ENCODE results near the gene PTPRJ. TPM values are rescaled to one million over a fixed set of nuclear protein-coding genes. Genes with fewer than 3 reads are reported as not detected.

PTPRJ gene
- total RNA-seq, 1 donor = 10.9 TPM

DNA sequence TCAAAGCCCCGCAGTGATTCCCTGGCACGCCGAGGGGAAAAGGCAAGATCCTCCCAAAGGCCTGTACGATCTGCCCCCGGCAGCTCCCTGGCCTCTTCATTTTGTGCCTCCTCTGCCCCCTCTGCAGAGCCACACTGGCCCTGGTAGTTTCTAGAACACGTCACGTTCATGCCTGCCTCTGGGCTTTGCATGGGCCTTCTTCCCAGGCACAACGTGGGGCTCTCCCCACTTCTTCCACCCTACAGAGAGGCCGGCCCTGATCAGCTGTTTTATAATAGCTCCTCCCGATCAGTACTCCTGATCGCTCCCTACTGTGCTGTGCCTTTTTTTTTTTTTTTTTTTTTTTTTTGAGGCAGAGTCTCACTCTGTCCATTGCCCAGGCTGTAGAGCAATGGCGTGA lies 78.4 kb downstream of the PTPRJ start:
- H3K27me3 ChIP-seq (ENCODE audit: insufficient read depth, low read length) = no peaks in the 10 kb centered on the region
- TF ChIP-seq CTCF (IDR thresholded peaks at IDR 0.05; ENCODE audit: extremely low read depth, low read depth, low read length) = no peak
- DNase-seq (ENCODE audit: insufficient read length, low spot score, missing footprints) = no peak

GRCh38 chr11:48062649-48063048 lies 82.3 kb downstream of the PTPRJ start:
- TF ChIP-seq CTCF (IDR thresholded peaks at IDR 0.05; ENCODE audit: extremely low read depth, low read depth, low read length) = no peak
- peaks cover 55% of the 10 kb centered on the region for H3K79me2 ChIP-seq (ENCODE audit: insufficient read depth, low read length)
- no peaks in the 10 kb centered on the region for H3K36me3 ChIP-seq (ENCODE audit: insufficient read depth, low read length)
- no peaks in the 10 kb centered on the region for H3K27me3 ChIP-seq (ENCODE audit: insufficient read depth, low read length)
- no peaks in the 10 kb centered on the region for H3K9me3 ChIP-seq (ENCODE audit: low read depth, low read length)
- H3K4me3 ChIP-seq (ENCODE audit: insufficient read depth, low read length) = no peak overlapping the region
- peaks cover 47% of the 10 kb centered on the region for H3K4me1 ChIP-seq (ENCODE audit: insufficient read depth, low read length)
- H4K20me1 ChIP-seq (ENCODE audit: insufficient read depth, low read length) = no peaks in the 10 kb centered on the region
- H3K4me2 ChIP-seq (ENCODE audit: insufficient read depth, low read length) = no peak overlapping the region
- DNase-seq (ENCODE audit: insufficient read length, low spot score, missing footprints) = peak; percentile 18
- no peak overlapping the region for H2AFZ ChIP-seq (ENCODE audit: low read length)
- H3K27ac ChIP-seq (ENCODE audit: low read depth, low read length) = peak overlapping the region; percentile 98

More for the DNA sequence above, 78.4 kb downstream of the PTPRJ start:
- H3K27ac ChIP-seq (ENCODE audit: low read depth, low read length) = no peak overlapping the region
- no peak overlapping the region for H2AFZ ChIP-seq (ENCODE audit: low read length)
- H3K4me1 ChIP-seq (ENCODE audit: insufficient read depth, low read length) = peaks cover 30% of the 10 kb centered on the region
- H3K36me3 ChIP-seq (ENCODE audit: insufficient read depth, low read length) = no peaks in the 10 kb centered on the region
- no peak overlapping the region for H3K4me3 ChIP-seq (ENCODE audit: insufficient read depth, low read length)
- H3K79me2 ChIP-seq (ENCODE audit: insufficient read depth, low read length) = peaks cover 73% of the 10 kb centered on the region
- H4K20me1 ChIP-seq (ENCODE audit: insufficient read depth, low read length) = peaks cover 8% of the 10 kb centered on the region
- H3K9me3 ChIP-seq (ENCODE audit: low read depth, low read length) = no peaks in the 10 kb centered on the region
- H3K4me2 ChIP-seq (ENCODE audit: insufficient read depth, low read length) = no peak overlapping the region

- Histone ChIP-seq H4K20me1 (ENCODE audit: insufficient read depth, low read length) (no peaks in the 10 kb centered on the region), H2AFZ (ENCODE audit: low read length) (no peak overlapping the region), H3K4me1 (ENCODE audit: insufficient read depth, low read length) (peaks cover 49% of the 10 kb centered on the region), H3K27ac (ENCODE audit: low read depth, low read length) (peak overlapping the region; percentile 98), H3K79me2 (ENCODE audit: insufficient read depth, low read length) (peaks cover 50% of the 10 kb centered on the region), H3K27me3 (ENCODE audit: insufficient read depth, low read length) (no peaks in the 10 kb centered on the region), H3K4me2 (ENCODE audit: insufficient read depth, low read length) (peak overlapping the region; percentile 83), H3K36me3 (ENCODE audit: insufficient read depth, low read length) (no peaks in the 10 kb centered on the region), H3K4me3 (ENCODE audit: insufficient read depth, low read length) (peak overlapping the region; percentile 50), H3K9me3 (ENCODE audit: low read depth, low read length) (no peaks in the 10 kb centered on the region)
- peak; percentile 94 for DNase-seq (ENCODE audit: insufficient read length, low spot score, missing footprints)
- TF ChIP-seq CTCF (IDR thresholded peaks at IDR 0.05; ENCODE audit: extremely low read depth, low read depth, low read length) = no peak
Observed at GRCh38 chr11:48063424-48063978, 83.1 kb downstream of the PTPRJ start.

DNA sequence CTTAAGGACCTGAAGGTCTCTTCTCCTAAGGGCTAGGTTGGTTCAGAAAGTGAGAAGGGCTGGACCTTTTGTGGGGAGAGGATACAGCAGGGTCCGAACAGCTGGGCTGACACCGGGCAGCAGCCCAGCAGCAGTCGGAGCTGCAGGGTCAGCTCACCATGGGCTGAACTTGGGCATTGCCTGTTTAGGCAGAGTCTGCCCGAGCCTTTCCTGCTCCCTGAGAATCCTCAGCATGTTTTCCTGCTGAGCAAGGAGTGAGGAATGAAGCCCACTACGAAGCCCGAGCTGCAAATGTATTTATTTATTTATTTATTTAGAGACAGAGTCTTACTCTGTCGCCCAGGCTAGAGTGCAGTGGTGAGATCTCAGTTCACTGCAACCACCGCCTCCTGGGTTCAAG lies 83.9 kb downstream of the PTPRJ start:
- Histone ChIP-seq H3K27me3 (ENCODE audit: insufficient read depth, low read length) (no peaks in the 10 kb centered on the region), H3K27ac (ENCODE audit: low read depth, low read length) (peak overlapping the region; percentile 98), H3K79me2 (ENCODE audit: insufficient read depth, low read length) (peaks cover 45% of the 10 kb centered on the region), H3K4me2 (ENCODE audit: insufficient read depth, low read length) (peak overlapping the region; percentile 83), H3K4me1 (ENCODE audit: insufficient read depth, low read length) (peaks cover 49% of the 10 kb centered on the region), H4K20me1 (ENCODE audit: insufficient read depth, low read length) (no peaks in the 10 kb centered on the region), H3K36me3 (ENCODE audit: insufficient read depth, low read length) (no peaks in the 10 kb centered on the region), H3K4me3 (ENCODE audit: insufficient read depth, low read length) (peak overlapping the region; percentile 50), H3K9me3 (ENCODE audit: low read depth, low read length) (no peaks in the 10 kb centered on the region), H2AFZ (ENCODE audit: low read length) (peak overlapping the region; percentile 54)
- no peak for TF ChIP-seq CTCF (IDR thresholded peaks at IDR 0.05; ENCODE audit: extremely low read depth, low read depth, low read length)
- peak; percentile 92 for DNase-seq (ENCODE audit: insufficient read length, low spot score, missing footprints)
